GM19455 (cell line): ENCODE measurements around the gene ITGAE.
"Not testable (repeated sequence)": the region's sequence is repeated elsewhere in the genome, so short reads cannot be mapped to it uniquely, and the experiment has no call there.

Experiments used
- ATAC-seq: cut with Tn5 transposase; IDR thresholded peaks from one replicate; pipeline ENCODE4 v1.9.1; 2021; ENCODE audit not compliant: unreplicated experiment

ITGAE gene

GRCh38 chr17:3800362-3801271, at the start of gene ITGAE:
ITGAE (minus strand) TSS chr17:3801188; CDS start chr17:3801144, 44 bp downstream.
- no peak for ATAC-seq

DNA sequence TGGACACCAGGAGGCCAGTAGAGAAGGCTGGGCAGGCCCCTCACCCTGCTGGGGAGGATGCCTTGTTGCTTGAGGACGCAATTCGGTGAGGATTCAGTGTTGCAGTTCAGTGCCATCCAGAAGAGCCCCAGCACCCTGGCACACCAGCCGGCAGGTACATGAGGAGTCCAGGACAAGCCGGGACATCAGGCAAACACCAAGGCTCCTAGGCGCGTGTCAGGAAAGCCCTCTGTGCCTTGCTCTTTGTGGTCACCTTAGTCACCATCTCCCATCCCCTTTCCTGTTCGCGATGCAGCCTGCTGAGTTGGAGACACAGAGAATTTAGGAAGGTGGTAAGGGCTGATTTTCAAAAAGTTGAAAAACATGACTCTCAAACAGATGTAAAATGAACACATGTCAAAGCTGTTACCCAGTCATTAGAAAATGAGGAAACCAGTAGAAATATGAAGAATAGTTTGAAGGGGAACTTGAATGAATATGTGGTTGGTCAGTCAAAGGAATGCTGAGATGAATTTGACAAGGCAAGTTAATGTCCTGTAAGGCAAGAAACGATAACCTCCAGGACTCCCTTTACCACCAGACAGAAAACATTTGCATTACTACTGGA, 47.3 kb upstream of the ITGAE start:
- no peak for ATAC-seq

DNA sequence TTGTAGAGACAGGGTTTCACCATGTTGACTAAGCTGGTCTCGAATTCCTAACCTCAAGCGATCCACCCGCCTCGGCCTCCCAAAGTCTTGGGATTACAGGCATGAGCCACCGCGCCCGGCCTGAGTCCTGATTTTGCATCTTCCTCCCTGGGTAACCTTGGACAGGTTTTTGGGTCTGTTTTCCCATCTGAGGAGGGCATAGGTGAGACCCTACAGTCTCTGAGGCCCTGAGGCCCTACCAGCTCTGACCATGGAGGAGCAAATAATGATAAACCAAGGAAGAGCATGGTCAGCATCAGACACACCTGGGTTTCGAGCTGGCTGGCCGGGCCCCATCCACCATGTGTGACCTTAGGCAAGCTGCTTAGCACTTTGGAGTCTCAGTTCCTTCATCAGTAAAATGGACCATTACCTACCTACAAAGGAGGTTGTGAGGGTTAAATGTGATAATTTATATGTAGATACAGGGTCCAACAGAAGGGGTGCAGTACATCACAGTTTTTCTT, 46.2 kb upstream of the ITGAE start:
- ATAC-seq = no peak

DNA sequence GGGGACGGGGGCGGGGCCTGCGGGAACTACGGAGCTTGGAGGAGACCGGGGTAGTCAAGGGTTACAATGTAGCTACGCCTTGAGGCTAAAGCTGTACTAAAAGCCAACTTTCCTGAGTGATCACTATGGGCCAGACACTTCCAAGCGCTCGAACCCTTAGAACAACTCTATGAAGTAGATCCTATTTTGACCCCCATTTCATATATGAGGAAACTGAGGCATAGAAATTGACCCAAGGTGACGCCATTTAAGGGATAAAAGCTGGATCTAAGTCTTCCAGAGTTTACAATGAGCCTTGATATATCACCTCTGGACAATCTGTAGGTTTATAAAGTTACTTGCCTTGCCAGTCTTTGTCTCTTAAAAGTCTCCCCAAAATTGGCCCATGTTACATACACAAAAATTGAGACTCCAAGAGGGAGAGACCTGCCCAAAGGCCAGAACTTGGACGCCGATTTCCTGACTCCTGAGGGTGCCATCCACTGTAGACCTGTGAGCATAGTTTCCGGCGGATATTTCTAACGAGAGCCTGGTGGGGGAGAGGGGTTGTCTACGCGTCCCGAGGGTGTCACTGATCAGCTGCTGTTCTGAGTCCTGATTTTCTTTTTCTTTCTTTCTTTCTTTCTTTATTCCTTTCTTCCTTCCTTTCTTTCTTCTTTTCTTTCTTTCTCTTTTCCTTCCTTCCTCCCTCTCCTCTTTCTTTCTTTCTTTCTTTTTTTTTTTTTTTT, 45.6 kb upstream of the ITGAE start:
- no peak for ATAC-seq

- ATAC-seq = peak; percentile 91
Measured at GRCh38 chr17:3845621-3846436, 44.8 kb upstream of the ITGAE start, which contains the start of gene NCBP3. NCBP3 (minus strand) TSS chr17:3846246; CDS start chr17:3846223, 23 bp downstream.

DNA sequence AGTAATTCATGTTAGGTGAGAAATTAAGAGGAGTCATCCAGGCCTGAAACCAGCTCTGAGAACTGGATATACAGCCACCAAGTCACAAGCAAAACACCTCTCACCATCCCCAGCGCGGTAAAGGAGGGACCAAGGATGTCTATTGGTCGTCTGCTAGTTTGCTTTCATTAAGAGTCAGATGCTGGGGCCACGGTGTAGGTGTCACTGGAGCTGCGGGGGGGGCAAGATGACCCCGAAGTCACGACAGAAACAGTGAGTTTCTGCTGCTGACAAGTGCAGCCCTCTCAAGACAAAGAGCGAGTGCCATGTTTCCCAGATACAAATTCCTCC, 44.3 kb upstream of the ITGAE start:
- ATAC-seq = peak; percentile 8

DNA sequence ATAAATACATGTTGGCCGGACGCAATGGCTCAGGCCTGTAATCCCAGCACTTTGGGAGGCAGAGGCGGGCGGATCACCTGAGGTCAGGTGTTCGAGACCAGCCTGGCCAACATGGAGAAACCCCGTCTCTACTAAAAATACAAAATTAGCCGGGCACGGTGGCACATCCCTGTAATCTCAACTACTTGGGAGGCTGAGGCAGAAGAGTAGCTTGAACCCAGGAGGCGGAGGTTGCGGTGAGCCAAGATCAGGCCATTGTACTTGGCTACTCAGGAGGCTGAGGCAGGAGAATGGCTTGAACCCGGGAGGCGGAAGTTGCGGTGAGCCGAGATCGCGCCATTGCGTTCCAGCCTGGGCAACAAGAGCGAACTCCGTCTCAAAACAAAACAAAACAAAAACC, 43.6 kb upstream of the ITGAE start:
- not testable (repeated sequence) for ATAC-seq

DNA sequence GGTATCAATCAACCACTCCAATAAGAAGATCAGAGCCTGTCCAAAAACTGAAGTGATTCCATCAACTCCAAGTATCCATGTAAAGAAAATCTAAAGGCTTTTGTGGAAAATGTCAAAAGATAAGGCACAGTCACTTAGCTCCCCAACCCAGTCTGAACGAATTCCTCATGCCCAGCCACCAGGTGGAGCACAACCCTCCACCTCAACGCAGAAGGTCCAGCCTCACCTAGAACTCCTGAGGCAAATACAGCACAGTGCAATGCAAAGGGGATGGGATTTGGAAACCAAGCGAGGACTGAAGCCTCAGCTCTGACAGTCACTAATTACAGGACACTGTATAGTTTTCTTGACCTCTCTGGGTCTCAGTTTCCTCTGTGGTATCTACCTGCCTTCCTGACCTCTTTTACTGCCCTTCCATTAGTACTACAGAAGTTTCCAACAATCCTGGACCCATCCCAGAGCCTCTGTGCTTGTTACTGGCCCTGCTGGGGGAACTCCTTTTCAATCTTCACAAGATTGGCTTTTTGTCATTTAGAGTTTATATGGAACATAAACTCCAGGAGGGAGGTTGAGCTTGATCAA, 43.0 kb upstream of the ITGAE start:
- no peak for ATAC-seq

DNA sequence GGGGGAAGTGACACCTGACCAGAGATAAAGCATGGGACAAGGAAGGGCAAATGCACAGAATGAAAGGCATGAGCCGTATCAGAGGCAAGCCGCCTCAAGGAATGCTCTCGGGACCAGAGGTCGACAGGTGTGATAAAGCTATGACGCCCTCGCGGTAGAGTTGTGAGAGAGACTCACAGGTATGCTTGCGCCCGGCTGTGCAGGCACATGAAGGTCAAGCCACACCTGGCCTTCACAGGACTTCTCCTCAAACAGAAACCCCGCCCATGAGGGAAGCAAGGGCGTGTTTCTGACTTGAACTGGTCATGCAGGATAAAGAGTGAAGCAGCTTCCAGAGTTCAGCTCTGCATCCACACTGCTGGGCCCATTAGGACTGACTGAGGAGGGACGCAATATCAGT, 37.2 kb upstream of the ITGAE start:
- no peak for ATAC-seq

DNA sequence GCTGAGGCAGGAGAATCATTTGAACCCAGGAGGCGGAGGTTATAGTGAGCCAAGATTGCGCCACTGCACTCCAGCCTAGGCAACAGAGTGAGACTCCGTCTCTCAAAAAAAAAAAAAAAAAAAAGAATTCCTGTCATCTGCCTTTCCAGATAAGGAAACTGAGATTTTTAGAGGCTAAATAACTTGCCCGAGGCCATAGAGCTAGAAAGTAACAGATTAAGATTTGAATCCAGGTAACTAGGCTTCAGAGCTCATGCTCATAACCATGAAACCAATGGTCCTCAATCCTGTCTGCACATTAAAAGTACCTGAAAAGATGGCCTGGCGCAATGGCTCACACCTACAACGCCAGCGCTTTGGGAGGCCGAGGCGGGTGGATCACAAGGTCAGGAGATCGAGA, 35.6 kb upstream of the ITGAE start:
- no peak for ATAC-seq

DNA sequence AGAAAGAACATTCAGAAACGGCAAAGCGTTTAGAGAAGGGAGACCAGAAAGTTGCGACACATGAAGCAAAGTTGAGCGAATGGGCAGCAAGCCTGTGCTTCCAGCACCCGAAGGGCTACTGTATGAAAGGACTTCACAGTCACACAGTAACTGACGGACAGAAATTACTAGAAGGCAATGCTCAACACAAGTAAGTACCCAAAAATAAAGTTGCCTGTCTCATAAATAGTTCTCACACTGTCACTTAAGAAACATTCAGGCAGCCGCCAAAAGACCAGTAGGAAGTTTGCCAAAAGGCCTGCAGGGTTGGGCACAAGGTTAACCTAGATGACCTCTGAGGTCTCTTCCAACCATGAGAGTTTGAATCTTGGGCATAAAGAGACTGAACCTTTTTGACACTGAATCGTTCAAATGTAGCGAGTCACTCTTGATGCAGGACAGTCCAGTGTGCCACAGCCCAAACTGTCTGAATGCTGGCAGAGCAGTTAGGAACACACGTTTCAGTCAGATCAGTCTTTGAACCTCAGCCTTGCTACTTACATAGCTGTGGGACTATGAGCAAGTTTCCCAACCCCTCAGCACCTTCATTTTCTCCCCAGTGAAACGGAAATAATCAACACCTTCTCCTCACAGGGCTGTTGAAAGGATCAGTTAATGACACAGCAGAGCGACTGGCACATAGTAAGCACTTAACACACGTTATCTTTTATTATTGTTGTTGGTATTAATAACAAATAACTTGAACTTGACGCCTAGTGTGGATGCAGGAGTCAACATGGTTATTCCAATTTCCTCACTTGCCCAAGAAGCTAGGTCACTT, 34.6 kb upstream of the ITGAE start:
- no peak for ATAC-seq

- no peak for ATAC-seq
Measured at GRCh38 chr17:3834811-3835210, 33.8 kb upstream of the ITGAE start.

DNA sequence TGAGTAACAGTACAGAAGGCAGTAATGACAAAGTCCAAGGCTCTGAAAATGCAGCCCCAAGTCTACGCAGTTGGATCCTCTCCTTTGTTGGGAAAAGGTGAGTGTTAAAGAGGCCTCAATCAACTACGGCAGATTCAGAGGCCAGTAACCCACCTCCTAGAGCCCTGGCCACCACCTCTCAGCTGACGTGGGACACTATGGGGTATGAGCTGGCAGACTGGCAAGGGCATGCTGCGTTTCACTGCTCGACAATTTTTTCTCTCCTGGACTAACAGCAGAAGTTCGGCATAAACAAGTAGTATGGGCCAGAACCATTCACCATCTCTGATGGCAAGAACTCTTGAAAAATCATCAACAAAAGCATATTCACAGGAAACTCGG, 27.9 kb upstream of the ITGAE start:
- no peak for ATAC-seq

GRCh38 chr17:3828151-3828851, 27.3 kb upstream of the ITGAE start:
- no peak for ATAC-seq

DNA sequence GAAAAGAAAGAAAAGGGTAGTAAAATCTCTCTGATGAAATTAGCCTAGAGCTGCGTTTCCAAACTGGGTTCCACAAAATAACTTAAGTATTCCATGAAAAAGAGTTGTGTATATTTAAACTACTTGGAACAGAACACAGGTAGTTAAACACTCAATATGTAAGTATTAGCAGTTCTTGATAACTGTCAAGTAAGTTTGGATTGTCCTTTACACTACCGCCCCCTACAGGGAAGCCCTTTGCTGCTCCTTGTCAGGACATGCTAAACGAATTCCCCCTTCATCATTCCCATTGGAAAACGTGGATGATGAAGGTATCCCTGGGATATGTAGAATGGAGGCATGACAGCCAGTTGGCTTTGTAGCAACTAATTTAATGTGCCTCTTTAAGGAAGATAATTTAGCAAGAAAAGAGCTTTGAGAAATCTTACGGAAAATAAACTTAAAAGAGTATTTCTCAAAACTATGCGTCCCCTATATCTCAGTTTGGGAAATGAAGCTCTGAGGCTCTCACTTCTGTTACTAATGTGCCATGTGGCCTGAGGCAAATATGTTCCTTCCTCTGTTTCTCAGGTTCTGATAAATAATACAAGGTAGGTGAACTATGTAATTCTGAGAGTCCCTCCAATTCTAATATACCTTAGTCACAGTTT, 26.3 kb upstream of the ITGAE start:
- no peak for ATAC-seq

DNA sequence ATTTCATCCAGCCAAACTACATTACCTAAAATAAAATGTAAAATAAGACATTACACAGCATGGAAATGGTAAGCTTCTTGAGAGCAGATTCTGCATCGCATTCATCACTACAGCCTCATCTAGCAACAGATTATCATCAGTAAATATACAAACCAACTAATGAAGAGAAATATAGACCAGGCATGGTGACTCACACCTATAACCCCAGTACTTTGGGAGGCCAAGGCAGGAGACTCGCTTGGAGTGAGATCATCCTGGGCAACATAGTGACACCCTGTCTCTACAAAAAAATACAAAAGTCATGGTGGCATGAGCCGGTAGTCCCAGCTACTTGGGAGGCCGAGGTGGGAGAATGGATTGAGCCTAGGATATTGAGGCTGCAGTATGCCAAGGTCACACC, 25.2 kb upstream of the ITGAE start:
- no peak for ATAC-seq

DNA sequence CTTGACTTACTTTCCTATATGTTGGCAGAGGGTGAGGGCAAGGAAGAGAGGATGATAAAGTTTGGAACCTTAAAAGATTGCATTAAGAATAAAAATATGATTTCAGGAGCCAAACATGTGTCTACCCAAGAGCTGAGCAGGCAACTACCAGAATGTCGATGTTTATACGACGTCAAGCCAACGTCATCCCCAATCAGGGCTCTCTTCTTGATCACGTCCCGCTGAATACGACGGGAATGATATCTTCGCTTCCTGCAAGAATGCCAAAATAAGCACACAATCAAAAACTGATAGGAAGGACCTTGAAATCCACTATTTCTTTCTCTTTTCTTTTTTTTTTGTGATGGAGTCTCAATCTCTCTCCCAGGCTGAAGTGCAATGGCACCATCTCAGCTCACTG, 20.1 kb upstream of the ITGAE start:
- ATAC-seq = no peak

DNA sequence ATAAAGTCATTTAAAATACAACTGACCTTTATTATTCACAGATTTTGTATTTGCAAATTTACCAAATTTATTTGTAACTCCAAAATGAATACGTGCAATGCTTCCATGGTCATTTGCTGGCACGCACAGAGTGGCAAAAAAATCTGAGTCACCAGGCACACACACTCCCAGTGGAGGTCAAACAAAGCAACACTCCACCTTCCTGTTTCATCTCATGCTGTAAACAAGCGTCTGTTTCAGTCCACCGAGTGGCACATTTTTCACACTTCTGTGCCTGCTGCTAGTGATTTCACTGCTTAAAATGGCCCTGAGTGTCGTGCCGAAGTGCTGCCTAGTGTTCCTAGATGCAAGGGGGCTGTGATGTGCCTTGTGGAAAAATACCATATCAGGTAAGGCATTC, 17.8 kb upstream of the ITGAE start:
- ATAC-seq = no peak
